GM19035 (cell line): ENCODE results near the gene ACER1.

Experiments used
- ATAC-seq: cut with Tn5 transposase; IDR thresholded peaks from one replicate; pipeline ENCODE4 v1.9.1; 2021; ENCODE audit not compliant: unreplicated experiment

ACER1 gene

GRCh38 chr19:6269101-6269886 lies 64.1 kb downstream of the ACER1 start:
- no peak for ATAC-seq

DNA sequence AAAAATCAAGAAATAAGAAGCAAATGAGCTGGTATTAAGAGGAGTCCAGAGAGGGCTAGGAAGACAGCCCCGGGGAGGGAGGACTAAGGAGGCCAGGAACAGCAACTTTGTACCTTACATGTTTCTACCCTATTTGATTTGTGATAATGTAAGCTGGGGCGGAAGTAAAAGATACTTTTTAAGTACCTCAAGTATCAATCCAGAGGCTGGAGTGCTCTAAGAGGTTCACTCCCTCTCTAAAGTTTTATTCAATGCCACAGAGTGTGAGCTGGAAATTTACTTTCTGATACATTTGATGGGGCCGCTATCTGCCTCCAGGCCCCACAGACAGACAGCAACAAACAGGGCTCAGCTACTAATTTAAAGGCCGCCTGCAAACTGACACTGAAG lies 65.0 kb downstream of the ACER1 start:
- ATAC-seq = no peak

DNA sequence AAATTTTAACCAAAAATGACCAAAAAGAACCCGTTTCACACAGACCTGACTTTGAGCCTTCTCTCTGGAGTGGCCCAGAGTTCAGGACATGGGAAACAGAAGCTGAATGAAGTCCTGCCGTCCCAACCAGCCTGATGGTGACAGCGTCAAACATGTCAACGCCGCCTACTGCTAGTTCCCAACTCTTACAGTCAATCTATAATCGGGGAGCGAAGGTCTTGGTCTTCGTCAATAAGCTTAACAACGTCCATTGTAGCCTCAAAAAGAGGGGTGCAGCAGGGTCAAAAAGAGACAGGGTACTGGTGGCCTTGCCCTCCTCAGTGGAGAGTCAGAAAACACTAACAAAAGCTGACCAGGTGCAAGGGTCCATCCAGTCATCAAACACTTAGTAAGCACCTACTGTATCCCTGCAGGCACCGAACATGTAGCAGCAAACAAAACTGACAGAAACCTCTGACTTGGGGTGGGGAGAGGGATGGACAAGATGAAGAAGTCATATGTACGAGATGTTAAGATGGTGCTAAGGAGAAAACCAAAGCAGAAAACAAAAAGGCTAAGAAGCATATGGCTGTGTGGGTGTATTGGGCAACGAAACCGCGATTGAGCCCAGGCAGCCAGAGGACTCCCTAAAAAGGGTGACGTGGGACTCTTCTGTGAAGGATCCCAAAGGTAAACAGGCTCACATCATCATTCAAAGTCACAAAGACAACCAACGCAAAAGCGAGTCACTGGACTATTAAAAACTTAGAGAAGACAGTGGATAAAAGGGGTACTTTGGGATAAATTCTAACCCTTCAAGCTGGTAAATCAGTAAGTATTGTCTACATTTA lies 65.6 kb downstream of the ACER1 start:
- ATAC-seq = no peak

GRCh38 chr19:6264803-6265202 lies 68.6 kb downstream of the ACER1 start:
- no peak for ATAC-seq

DNA sequence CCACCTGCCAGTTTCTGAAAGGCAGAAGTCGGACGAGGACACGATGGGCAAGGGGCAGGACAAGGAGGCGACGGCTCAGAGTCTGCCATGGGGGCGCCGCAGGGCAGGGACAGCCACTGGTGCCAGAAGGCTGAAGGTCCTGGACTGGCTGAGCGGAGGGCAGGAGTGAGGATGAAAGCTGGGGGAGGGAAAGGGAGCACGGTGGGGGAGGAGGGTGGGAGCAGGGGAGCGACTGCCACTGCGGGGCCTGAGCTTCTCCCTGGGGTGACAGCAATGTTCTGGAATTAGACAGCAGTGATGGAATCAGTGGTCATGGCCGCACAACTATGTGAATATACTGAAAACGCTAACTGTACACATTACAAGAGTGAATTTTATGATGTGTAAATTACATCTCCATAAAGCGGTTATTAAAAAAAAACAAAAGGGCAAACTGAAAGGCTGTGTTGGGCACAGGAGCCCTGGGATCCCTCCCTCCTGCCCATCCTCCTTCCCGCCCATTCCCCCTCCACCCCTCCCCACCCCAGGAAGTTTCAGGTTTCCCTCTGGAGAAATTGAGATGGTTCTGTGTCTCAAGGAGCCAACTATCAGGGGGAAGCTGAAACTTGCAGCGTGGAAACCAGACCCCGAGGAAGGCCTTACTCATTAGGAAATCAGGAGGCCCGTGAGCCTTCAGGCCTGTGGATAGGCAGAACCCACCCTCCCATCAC lies 69.5 kb downstream of the ACER1 start:
- ATAC-seq = no peak

GRCh38 chr19:6263306-6263705 lies 70.1 kb downstream of the ACER1 start:
- ATAC-seq = no peak

- ATAC-seq = no peak
Observed at GRCh38 chr19:6262519-6262918, 70.9 kb downstream of the ACER1 start.

DNA sequence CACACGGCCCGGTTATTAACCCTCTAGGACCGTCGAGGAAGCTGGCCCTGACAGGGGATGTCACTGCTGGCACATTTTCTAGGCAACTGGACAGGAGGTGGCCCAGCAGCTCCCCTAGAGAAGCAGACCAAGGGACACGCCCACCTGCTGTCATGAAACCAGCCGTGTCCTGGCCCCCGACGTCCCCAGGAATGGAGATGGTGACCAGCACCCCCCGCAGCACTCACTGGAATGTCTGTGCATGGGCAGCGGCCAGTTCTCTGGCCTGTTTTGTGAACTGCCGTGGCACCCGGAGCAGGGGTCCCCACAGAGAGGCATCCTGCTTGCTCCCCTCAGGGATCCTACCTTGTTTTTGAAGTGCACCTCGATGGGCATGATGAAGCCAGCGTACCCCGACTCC lies 71.5 kb downstream of the ACER1 start:
- no peak for ATAC-seq

GRCh38 chr19:6260912-6261650 lies 72.3 kb downstream of the ACER1 start:
- no peak for ATAC-seq

- no peak for ATAC-seq
Observed at GRCh38 chr19:6260376-6260775, 73.0 kb downstream of the ACER1 start.

DNA sequence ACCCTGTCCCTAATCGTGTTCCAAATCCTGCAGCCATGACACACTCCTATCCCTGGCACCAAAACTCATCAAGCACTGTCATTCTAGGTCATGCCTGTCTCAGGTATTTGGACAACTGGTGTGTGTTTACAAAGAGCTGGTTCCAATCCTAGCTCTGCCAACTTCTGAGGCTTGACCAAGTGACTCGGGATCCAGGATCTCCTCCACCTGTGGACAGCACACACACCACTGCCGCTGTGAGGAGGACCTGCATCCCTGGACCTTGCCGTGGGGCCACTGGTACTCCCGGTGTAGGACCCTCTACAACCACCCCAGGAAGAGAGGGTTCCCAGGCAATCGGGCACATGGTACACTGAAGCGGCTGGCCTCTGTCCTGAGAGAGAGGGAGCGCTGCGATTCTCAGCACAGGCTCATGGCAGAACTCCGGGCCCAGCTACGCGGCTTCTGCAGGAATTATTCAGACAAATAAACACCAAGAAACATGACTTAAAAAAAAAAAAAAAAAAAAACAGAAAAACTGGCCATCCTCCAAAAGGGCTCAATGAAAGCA lies 74.0 kb downstream of the ACER1 start:
- no peak for ATAC-seq

DNA sequence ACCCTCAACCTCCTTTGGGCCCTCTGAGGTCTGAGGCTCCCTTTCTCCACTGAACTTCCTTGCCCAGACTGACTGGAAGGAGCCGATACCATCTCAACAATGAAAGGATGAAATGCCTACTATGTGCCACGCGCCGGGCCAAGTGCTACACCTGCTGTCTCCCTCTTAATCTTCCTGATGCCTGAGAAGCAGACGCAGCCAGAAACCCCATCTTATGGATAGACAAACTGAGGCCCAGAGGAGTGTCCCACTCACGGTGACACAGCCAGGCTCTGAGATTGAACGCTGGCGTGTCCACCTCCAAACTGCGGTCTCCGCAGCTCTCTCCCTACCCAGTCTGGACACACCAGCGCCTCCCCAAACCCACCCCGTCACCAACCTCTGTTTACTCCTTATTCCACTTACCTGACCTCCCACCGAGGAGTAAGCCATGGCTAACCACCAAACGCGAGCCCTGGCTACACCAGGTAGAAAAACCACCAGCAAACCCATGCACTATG lies 74.5 kb downstream of the ACER1 start:
- no peak for ATAC-seq
